Fibroblast of villous mesenchyme (primary cell): ENCODE results near the gene WDR37. TPM values are rescaled to one million over a fixed set of nuclear protein-coding genes. Genes with fewer than 3 reads are reported as not detected.
A peak's percentile ranks its signal among the peaks of the same experiment; 100 is the strongest.

Experiments
- DNase-seq: peaks from one replicate; pipeline ENCODE4 v3.0.0-alpha.2; 2010; ENCODE audit warnings: low read depth
- H3K4me3 ChIP-seq: 2 replicates; pipeline ENCODE4 v1.5.1; 2011; ENCODE audit warnings: low read depth, mild to moderate bottlenecking, low read length
- total RNA-seq: library from RNA; depleted of rRNA; stranded (reverse); fragments of >200 nt; gene quantifications from 2 replicates; pipeline ENCODE4 v1.2.3, GENCODE V29; 2012
- TF ChIP-seq, protein P1 (sequence below): IDR thresholded peaks from 2 replicates; pipeline ENCODE4 v1.5.1; 2012; ENCODE audit warnings: low read depth, mild to moderate bottlenecking, low read length; ENCODE audit not compliant: insufficient read depth

WDR37 gene
- total RNA-seq, 1 donor: 27.2 TPM

DNA sequence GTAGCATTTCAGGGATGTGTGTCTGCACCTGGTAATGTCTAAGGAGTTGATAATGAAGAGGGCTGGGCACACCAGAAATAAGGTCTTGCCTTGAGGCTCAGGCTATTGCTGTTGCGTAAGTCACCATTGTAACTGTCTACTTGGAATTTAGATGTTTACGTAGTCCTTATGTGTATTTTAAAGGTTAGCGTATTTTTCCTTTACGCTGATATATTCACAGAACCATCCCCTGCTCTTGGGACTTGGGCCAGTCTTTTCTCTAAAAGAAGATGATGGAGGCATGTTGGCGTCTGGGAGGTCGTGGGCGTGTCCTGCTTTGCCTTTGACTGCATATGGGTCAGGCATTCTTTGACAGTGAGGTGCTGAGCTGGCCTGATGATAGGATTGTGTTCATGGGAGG, 14.7 kb downstream of the WDR37 start:
- no peak overlapping the region for H3K4me3 ChIP-seq
- peak; percentile 63 for DNase-seq
- TF ChIP-seq, protein P1, sequence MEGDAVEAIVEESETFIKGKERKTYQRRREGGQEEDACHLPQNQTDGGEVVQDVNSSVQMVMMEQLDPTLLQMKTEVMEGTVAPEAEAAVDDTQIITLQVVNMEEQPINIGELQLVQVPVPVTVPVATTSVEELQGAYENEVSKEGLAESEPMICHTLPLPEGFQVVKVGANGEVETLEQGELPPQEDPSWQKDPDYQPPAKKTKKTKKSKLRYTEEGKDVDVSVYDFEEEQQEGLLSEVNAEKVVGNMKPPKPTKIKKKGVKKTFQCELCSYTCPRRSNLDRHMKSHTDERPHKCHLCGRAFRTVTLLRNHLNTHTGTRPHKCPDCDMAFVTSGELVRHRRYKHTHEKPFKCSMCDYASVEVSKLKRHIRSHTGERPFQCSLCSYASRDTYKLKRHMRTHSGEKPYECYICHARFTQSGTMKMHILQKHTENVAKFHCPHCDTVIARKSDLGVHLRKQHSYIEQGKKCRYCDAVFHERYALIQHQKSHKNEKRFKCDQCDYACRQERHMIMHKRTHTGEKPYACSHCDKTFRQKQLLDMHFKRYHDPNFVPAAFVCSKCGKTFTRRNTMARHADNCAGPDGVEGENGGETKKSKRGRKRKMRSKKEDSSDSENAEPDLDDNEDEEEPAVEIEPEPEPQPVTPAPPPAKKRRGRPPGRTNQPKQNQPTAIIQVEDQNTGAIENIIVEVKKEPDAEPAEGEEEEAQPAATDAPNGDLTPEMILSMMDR: no peak

DNA sequence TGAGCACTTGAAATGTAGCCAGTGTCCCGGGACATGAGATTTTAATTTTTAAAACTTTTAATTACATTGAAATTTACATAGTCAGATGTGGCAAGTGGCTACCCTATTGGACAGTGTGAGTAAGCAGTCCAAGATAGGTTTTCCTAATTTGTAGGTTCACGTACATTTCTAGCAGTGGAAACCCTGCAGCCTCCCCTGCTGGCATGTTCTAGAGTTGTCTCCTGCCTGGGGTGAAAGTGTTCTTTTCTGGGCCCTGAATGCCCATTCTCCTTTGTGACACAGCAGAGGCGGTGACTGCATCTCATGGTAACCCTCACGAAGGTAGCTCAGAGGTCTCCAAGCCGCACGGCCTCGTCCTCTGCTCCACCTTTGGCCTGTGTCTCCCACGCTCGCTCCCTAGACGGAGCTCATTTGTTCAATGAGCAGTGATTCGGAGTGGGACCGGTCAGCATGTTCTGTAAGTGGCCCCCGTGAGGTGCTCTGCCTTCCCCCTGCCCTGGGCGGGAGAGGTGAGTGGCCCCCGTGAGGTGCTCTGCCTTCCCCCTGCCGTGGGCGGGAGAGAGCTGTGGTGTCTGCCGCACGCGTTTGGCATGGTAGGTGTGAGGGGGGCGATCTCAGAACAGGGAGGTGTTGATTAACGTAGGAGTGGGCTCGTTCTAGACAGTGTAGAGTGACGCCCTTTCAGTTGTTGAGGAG, 18.0 kb downstream of the WDR37 start:
- DNase-seq: no peak
- TF ChIP-seq, protein P1: no peak
- H3K4me3 ChIP-seq: no peak overlapping the region

DNA sequence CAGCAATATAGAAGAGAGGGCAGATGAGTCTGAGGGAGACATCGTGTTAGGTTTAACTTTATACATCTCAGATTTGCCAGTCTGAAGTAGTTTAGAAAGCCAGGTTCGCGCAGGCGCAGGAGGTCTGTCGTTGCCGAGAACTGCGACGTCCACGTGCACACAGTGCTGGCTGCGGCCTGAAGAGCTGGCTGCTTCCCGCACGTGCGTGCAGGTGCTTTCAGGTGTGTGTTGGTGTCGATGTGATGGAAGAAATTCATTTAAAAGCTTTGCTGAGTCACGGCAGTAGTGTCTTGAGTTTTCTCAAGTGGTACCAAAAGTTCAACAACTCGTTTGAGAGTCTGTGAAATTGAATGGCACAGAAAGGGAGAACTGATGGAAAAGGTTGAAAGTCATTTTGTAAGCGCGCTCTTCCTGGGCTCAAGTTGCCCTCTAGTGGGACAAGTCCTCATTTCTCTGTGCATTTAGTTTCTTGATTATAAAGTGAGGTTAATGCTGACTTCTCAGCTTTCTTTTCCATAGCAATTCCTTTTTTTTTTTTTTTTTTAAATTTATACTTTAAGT, 18.6 kb downstream of the WDR37 start:
- TF ChIP-seq, protein P1: peak; percentile 22
- peak; percentile 13 for DNase-seq

DNA sequence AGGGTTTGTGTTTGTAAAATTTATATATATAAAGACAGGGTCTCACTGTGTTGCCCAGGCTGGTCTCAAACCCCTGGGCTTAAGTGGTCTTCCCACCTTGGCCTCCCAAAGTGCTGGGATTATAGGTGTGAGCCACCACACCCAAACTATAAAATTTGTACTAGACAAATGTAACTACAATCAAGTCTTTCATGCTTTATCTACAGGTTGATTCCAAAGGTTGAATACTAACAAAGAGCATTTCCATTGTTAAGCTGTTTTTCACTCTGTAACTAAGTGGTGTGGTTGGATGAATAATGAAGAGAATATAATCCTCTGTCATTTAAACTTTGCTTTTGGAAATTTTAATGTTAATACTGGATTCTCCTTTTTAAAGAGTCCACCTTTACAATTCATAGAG, 22.5 kb downstream of the WDR37 start:
- TF ChIP-seq, protein P1: no peak
- no peak overlapping the region for H3K4me3 ChIP-seq
- DNase-seq: no peak

More for the DNA sequence above, 18.6 kb downstream of the WDR37 start:
- H3K4me3 ChIP-seq: no peak overlapping the region

DNA sequence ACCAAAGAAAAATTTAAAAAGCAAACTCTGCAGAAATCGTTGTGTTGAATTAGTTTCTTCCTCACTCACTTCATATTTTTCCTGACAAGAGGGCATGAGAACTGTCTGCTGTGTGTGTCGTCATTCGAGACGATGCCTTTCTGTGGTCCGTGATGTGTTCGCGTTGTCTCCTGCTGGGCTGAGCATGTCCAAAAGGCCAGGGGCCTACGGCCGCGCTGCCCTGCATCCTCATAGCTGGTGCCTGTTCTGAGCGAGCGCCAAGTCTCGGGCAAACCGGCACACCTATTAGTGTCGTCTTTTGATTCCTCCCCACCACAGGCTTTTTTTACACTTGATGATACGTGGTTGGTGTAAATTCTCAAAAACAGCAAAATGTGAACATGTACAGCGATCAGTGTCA, 27.4 kb downstream of the WDR37 start:
- no peak overlapping the region for H3K4me3 ChIP-seq
- TF ChIP-seq, protein P1: no peak
- DNase-seq: no peak

DNA sequence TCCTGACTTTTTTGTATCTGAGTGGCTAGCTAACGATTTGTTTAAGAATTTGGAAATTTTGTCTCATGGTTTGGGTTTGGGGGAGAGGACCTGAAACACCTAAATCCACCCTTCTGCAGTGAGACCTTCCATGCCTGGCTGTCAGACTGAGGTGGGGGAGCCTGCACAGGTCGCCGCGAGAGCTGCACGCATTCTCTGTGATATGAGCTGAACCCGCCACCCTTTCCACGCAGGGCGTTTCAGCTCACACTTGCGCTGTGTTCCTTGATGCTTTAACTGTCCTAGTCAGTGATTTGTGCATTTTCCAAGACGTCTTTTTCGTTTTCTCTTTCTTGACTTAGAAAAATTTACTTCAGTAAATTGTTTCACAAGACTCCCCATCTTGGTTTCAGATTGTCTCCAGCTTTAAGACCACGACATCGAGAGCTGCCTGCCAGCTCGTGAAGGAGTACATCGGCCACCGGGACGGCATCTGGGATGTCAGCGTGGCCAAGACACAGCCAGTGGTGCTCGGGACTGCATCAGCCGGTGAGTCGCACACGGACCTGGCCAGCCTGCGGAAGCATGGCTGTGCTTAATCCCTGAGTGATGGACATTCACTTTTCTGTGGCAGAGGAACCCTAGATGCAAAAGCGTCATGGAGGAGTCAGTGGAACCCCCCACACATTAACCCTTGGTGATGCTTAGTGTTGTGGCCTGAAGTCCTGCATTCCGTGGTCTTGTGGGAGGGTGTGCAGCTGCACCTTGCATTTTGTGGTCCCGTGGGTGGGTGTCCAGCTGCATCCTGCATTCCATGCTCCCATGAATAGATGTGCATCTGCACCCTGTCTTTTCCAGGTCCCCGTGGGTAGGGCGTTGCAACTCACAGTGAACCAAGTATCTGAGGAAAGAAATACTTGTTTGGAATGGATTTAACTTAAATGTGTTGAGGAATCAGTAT, 28.1 kb downstream of the WDR37 start:
- no peak for DNase-seq
- TF ChIP-seq, protein P1: no peak
- H3K4me3 ChIP-seq: no peak overlapping the region
